Measurements from ENCODE around the gene ZNHIT3. TPM values are rescaled to one million over a fixed set of nuclear protein-coding genes. Genes with fewer than 3 reads are reported as not detected.

Gene ZNHIT3
- total and polyA plus RNA-seq, 2 of the 13 experiments (the other 11 are each of a cell fraction or from before 2014, with no cell fraction given) = 66.6 to 77.4 TPM

DNA sequence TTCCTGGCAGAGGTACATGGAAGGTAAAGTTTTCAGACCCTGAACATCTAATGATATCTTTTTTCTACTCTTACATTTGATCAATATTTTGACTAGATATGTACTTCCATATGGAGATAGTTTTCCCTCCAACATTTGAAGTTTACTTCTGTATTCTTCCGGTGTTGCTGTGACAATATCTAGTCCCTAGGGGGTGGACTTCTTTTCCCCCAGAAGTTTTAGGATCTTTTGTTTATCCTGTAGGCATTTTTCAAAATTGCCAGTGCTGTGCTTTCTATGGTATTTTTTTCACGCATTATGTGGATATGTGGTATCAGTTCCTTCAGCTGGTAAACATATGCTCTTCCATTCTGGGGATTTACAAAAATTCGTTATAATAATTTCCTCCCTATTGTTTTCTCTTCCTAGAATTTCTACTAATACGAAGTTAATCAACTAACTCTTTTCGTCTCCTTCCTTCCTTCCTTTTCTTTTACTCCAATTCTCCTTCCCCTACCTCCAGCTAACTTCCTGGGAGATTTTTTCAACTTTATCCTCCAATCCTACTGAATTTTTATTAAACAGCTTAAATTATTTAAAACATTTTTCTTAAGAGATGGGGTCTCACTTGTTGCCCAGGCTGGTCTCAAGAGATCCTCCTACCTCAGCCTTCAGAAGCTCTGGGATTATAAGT is 26.1 kb upstream of the ZNHIT3 start (continued):
- TF ChIP-seq STAT6 (CRISPR knock-in tag; IDR thresholded peaks at IDR 0.05; ENCODE audit: borderline replicate concordance) = no peak
- no peak for TF ChIP-seq RBM22 (optimal IDR thresholded peaks at IDR 0.05; ENCODE audit: low read length)
- no peak for TF ChIP-seq FOXK2 (IDR thresholded peaks at IDR 0.05)
- TF ChIP-seq ZNF451 (CRISPR knock-in tag; IDR thresholded peaks at IDR 0.05) = no peak
- TF ChIP-seq, protein P1, sequence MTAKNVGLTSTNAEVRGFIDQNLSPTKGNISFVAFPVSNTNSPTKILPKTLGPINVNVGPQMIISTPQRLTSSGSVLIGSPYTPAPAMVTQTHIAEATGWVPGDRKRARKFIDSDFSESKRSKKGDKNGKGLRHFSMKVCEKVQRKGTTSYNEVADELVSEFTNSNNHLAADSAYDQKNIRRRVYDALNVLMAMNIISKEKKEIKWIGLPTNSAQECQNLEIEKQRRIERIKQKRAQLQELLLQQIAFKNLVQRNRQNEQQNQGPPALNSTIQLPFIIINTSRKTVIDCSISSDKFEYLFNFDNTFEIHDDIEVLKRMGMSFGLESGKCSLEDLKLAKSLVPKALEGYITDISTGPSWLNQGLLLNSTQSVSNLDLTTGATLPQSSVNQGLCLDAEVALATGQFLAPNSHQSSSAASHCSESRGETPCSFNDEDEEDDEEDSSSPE (CRISPR knock-in tag; IDR thresholded peaks at IDR 0.05) = no peak
- no peak for TF ChIP-seq ZSCAN31 (CRISPR knock-in tag; IDR thresholded peaks at IDR 0.05; ENCODE audit: low read depth)
- no peak for TF ChIP-seq ZC3H4 (CRISPR knock-in tag; IDR thresholded peaks at IDR 0.05; ENCODE audit: borderline replicate concordance)
- no peak for TF ChIP-seq YEATS2 (CRISPR knock-in tag; IDR thresholded peaks at IDR 0.05; ENCODE audit: borderline replicate concordance)
